ENCODE results near the gene ANKRD13C.

DNA sequence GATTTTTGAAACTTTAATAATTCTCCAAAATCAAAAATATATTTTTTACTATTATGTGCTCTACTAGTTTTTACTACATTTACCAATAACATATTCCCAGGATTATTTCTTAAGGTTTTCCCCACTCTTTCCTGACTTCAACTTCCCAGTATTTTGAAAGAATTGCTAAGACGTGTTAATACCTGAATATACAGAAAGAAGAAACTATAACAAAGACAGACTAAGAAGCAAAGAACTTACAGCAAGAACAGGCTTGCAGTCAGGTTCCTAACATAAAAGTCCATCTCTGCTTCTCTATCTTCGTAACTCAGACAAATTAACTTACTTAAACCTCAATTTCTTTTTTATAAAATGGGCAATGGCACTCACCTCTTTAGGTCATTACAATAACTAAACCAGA lies 70.2 kb downstream of the ANKRD13C start:
- TF ChIP-seq CTCF (IDR thresholded peaks at IDR 0.05) (no peak), EP300 (IDR thresholded peaks at IDR 0.05; ENCODE audit: borderline replicate concordance in 1 of 2, low read depth in 1 of 2, low read length in 1 of 2) (no peak), RFX5 (IDR thresholded peaks at IDR 0.05; ENCODE audit: low read length) (no peak), RCOR1 (IDR thresholded peaks at IDR 0.05; ENCODE audit: low read length) (no peak), GABPA (IDR thresholded peaks at IDR 0.05; ENCODE audit: low read depth) (no peak), JUND (IDR thresholded peaks at IDR 0.05) (no peak), SIN3A (IDR thresholded peaks at IDR 0.05; ENCODE audit: borderline replicate concordance, low read depth, low read length) (no peak), POLR2AphosphoS5 (IDR thresholded peaks at IDR 0.05; ENCODE audit: low read depth, low read length) (no peak), NRF1 (IDR thresholded peaks at IDR 0.05; ENCODE audit: low read depth, low read length) (no peak), YY1 (IDR thresholded peaks at IDR 0.05; ENCODE audit: low read depth) (no peak)
